K562 (cell line): ENCODE results near the gene TRAPPC2L. TPM values are rescaled to one million over a fixed set of nuclear protein-coding genes. Genes with fewer than 3 reads are reported as not detected.

ENCODE experiments used
- ARHGAP35 ChIP-seq: fragments of 450-650 bp; IDR thresholded peaks from 2 replicates; pipeline ENCODE4 v1.6.1; 2018; ENCODE audit not compliant: partially characterized antibody
- ASH1L ChIP-seq: fragments of 450-650 bp; IDR thresholded peaks from 2 replicates; pipeline ENCODE4 v1.6.1; 2018; ENCODE audit warnings: borderline replicate concordance, mild to moderate bottlenecking, low read depth; ENCODE audit not compliant: partially characterized antibody
- BCOR ChIP-seq: fragments of 450-650 bp; IDR thresholded peaks from 2 replicates; pipeline ENCODE4 v1.6.1; 2016
- EWSR1 ChIP-seq: fragments of 450-650 bp; IDR thresholded peaks from 2 replicates; pipeline ENCODE4 v1.6.1; 2018; ENCODE audit warnings: borderline replicate concordance, mild to moderate bottlenecking, low read depth, moderate library complexity; ENCODE audit not compliant: partially characterized antibody
- FOXJ2 ChIP-seq: fragments of 200-800 bp; sonication (Bioruptor generic); IDR thresholded peaks from 2 replicates; pipeline ENCODE4 v1.6.1; 2016; ENCODE audit warnings: missing genetic modification characterization, missing compliant biosample characterization
- HDAC2 ChIP-seq: fragments of 450-650 bp; IDR thresholded peaks from 2 replicates; pipeline ENCODE4 v1.6.1; 2016; ENCODE audit warnings: mild to moderate bottlenecking
- IFI16 ChIP-seq: fragments of 250-450 bp; sonication (Bioruptor Pico); IDR thresholded peaks from 2 replicates; pipeline ENCODE4 v2.1.2; 2022; ENCODE audit warnings: mild to moderate bottlenecking, inconsistent platforms
- KAT8 ChIP-seq: fragments of 450-650 bp; IDR thresholded peaks from 2 replicates; pipeline ENCODE4 v1.6.1; 2016; ENCODE audit warnings: low read depth, mild to moderate bottlenecking
- KDM5B ChIP-seq: fragments of 200-600 bp; sonication (generic); IDR thresholded peaks from 2 replicates; pipeline ENCODE4 v1.6.1; 2012; ENCODE audit warnings: low read depth, mild to moderate bottlenecking, moderate library complexity, low read length, control low read depth, inconsistent platforms; ENCODE audit not compliant: insufficient replicate concordance
- MXI1 ChIP-seq: IDR thresholded peaks from 2 replicates; pipeline ENCODE4 v1.6.1; 2011; ENCODE audit warnings: low read depth, mild to moderate bottlenecking, improper control_type of control experiment, low read length
- NFE2 ChIP-seq: IDR thresholded peaks from 2 replicates; pipeline ENCODE4 v1.6.1; 2014; ENCODE audit warnings: antibody characterized with exemption, low read depth
- NFXL1 ChIP-seq: fragments of 450-650 bp; formaldehyde crosslinking; IDR thresholded peaks from 2 replicates; pipeline ENCODE4 v1.4.0; 2021; ENCODE audit warnings: mild to moderate bottlenecking
- NRF1 ChIP-seq, 2 experiments: fragments of 450-650 bp; IDR thresholded peaks in 1 of 2; conservative IDR thresholded peaks in 1 of 2; 2 replicates each; pipeline ENCODE4 v1.6.1; 2014; ENCODE audit warnings: mild to moderate bottlenecking in 2 of 2
- RBFOX2 ChIP-seq: fragments of 200-400 bp; formaldehyde crosslinking; IDR thresholded peaks from 2 replicates; pipeline ENCODE4 v1.6.1; 2017; ENCODE audit warnings: low read depth, mild to moderate bottlenecking, low read length, moderate library complexity
- RCOR1 ChIP-seq, 2 experiments: IDR thresholded peaks; 2 replicates each; pipeline ENCODE4 v1.6.1; 2012; ENCODE audit warnings: low read depth in 2 of 2, low read length in 2 of 2, borderline replicate concordance in 1 of 2, improper control_type of control experiment in 1 of 2
- RNF2 ChIP-seq: sonication (generic); IDR thresholded peaks from 2 replicates; pipeline ENCODE4 v1.6.1; 2016
- SPI1 ChIP-seq: IDR thresholded peaks from 2 replicates; pipeline ENCODE4 v1.6.1; 2011; ENCODE audit warnings: low read depth, low read length, control low read depth, borderline replicate concordance
- STAT5A ChIP-seq: IDR thresholded peaks from 2 replicates; pipeline ENCODE4 v1.6.1; 2012; ENCODE audit warnings: low read length, inconsistent platforms, borderline replicate concordance
- ZC3H11A ChIP-seq: IDR thresholded peaks from 2 replicates; pipeline ENCODE4 v1.6.1; 2012; ENCODE audit warnings: low read depth, low read length, improper control_type of control experiment
- ZNF24 ChIP-seq: fragments of 450-650 bp; IDR thresholded peaks from 2 replicates; pipeline ENCODE4 v1.6.1; 2016
- ZNF316 ChIP-seq: fragments of 450-650 bp; IDR thresholded peaks from 2 replicates; pipeline ENCODE4 v1.6.1; 2016
- ZNF589 ChIP-seq: fragments of 200-800 bp; sonication (Bioruptor generic); IDR thresholded peaks from 2 replicates; pipeline ENCODE4 v1.6.1; 2016; ENCODE audit warnings: low read depth, missing genetic modification characterization, missing compliant biosample characterization
- polyA plus RNA-seq, 8 experiments: library from polyadenylated mRNA; depleted of rRNA in 4 of 8; stranded (reverse) in 5 of 8; unstranded in 3 of 8; fragments of >200 nt; fragmentation: Nextera tagmentation in 2 of 8; fragmentation: Illumina TruSeq in 1 of 8; extraction: Ambion mirVana in 2 of 8; extraction: Trizol in 1 of 8; gene quantifications; 2 replicates each; pipeline versions ENCODE4 v1.2.1 to v1.2.3, GENCODE V29; 2011 to 2014; ENCODE audit warnings: inconsistent platforms in 1 of 8, missing spikeins in 1 of 8
- total RNA-seq, 7 experiments: library from RNA; depleted of rRNA in 6 of 7; stranded (reverse); fragments of >200 nt in 6 of 7; fragmentation: Illumina TruSeq in 2 of 7; extraction: Trizol in 2 of 7; gene quantifications; 2 replicates each; pipeline versions ENCODE4 v1.2.1 to v1.2.3, GENCODE V29; 2011 to 2021; ENCODE audit warnings: low replicate concordance in 1 of 7
- TF ChIP-seq, protein P1 (sequence below): fragments of 200-800 bp; sonication (Bioruptor generic); IDR thresholded peaks from 2 replicates; pipeline ENCODE4 v1.6.1; 2017; ENCODE audit warnings: missing genetic modification characterization, missing compliant biosample characterization
- TF ChIP-seq, protein P2 (sequence below), 2 experiments: IDR thresholded peaks; 2 replicates each; pipeline ENCODE4 v1.6.1; 2011; ENCODE audit warnings: borderline replicate concordance in 1 of 2, control low read depth in 1 of 2, low read depth in 1 of 2, low read length in 1 of 2, mild to moderate bottlenecking in 1 of 2, mixed read lengths in 1 of 2, moderate library complexity in 1 of 2; ENCODE audit not compliant: insufficient read depth in 1 of 2, insufficient read length in 1 of 2, poor library complexity in 1 of 2, severe bottlenecking in 1 of 2; ENCODE audit errors: extremely low read depth in 1 of 2
- TF ChIP-seq, protein P3 (sequence below): sonication (generic); IDR thresholded peaks from 2 replicates; pipeline ENCODE4 v1.6.1; 2016

The TRAPPC2L gene
- total and polyA plus RNA-seq, 9 of the 15 experiments (the other 6 are each of a cell fraction or from before 2014, with no cell fraction given): 60.4 to 398 (median 97.5) TPM

DNA sequence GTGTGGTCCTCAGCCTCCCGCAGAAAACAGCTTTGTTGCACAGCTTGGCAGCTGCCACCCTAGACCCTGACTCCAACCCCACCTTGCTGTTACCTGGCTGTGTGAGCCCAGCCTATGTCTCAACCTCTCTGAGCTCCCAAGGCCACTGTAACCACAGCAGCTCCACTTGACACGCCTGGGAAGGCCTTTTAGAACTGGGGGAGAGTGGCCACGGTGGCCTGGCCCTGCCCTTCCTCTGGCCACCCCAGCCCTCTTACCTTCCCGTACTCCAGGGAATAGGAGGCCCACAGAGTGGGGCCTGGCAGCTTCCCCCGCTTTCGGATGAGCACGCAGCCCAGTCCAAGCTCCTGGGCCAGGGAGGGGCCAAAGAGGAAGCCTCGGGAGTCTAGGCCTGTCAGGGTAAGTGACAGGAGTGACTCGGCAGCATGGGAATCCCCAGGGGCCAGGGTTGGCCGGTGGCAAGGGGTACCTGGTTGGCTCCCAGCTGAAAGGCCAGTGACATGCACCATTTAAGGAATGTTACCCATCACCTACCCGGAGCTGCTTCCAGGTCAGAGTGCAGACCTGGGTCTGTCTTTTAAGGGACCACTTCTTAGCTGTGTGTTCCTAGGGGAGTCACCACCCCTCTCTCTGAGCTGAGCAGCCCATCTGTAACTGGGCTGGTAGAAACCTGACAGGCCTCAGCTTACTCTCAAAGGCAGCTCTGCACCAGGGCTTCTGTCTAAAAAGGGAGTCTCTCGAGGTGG lies 46.6 kb upstream of the TRAPPC2L start (continued):
- peak; percentile 20 for TF ChIP-seq KDM5B
- TF ChIP-seq FOXJ2 (tag): no peak
- peak in 1 of 2 experiments; percentile 53; a peak in 1 of 4 replicates for TF ChIP-seq RCOR1 (IDR thresholded peaks at IDR 0.05; ENCODE audit: borderline replicate concordance in 1 of 2, low read depth in 2 of 2, low read length in 2 of 2)
- TF ChIP-seq NRF1 (conservative IDR thresholded peaks at IDR 0.05 in 1 of 2, IDR thresholded peaks at IDR 0.05 in 1 of 2): peak; percentile 8 to 17; a peak in 1 of 4 replicates
- 0 out of 2 replicates have a peak, but pooled peaks have one; percentile 15 for TF ChIP-seq ZNF316
- TF ChIP-seq IFI16 (CRISPR knock-in tag): no peak
- TF ChIP-seq KAT8: no peak
- no peak for TF ChIP-seq NFXL1 (CRISPR knock-in tag)
- 0 out of 2 replicates have a peak, but pooled peaks have one; percentile 16 for TF ChIP-seq RNF2
- TF ChIP-seq SPI1: peak; percentile 66; the same call in 1 of the 2 replicates
- no peak for TF ChIP-seq ZC3H11A
- TF ChIP-seq ZNF589 (CRISPR knock-in tag): no peak
- TF ChIP-seq MXI1: peak; percentile 70
- TF ChIP-seq, protein P1, sequence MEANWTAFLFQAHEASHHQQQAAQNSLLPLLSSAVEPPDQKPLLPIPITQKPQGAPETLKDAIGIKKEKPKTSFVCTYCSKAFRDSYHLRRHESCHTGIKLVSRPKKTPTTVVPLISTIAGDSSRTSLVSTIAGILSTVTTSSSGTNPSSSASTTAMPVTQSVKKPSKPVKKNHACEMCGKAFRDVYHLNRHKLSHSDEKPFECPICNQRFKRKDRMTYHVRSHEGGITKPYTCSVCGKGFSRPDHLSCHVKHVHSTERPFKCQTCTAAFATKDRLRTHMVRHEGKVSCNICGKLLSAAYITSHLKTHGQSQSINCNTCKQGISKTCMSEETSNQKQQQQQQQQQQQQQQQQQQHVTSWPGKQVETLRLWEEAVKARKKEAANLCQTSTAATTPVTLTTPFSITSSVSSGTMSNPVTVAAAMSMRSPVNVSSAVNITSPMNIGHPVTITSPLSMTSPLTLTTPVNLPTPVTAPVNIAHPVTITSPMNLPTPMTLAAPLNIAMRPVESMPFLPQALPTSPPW (CRISPR knock-in tag): peak; percentile 34; the same call in 1 of the 2 replicates
- TF ChIP-seq, protein P2, sequence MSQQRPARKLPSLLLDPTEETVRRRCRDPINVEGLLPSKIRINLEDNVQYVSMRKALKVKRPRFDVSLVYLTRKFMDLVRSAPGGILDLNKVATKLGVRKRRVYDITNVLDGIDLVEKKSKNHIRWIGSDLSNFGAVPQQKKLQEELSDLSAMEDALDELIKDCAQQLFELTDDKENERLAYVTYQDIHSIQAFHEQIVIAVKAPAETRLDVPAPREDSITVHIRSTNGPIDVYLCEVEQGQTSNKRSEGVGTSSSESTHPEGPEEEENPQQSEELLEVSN (IDR thresholded peaks at IDR 0.05; ENCODE audit: borderline replicate concordance in 1 of 2, extremely low read depth in 1 of 2, insufficient read depth in 1 of 2, insufficient read length in 1 of 2, low read depth in 1 of 2, low read length in 1 of 2, poor library complexity in 1 of 2, severe bottlenecking in 1 of 2): peak in 1 of 2 experiments; percentile 29
- TF ChIP-seq, protein P3, sequence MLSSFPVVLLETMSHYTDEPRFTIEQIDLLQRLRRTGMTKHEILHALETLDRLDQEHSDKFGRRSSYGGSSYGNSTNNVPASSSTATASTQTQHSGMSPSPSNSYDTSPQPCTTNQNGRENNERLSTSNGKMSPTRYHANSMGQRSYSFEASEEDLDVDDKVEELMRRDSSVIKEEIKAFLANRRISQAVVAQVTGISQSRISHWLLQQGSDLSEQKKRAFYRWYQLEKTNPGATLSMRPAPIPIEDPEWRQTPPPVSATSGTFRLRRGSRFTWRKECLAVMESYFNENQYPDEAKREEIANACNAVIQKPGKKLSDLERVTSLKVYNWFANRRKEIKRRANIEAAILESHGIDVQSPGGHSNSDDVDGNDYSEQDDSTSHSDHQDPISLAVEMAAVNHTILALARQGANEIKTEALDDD: no peak
- TF ChIP-seq EWSR1: no peak
- peak; percentile 91 for TF ChIP-seq BCOR
- peak; percentile 41 for TF ChIP-seq RBFOX2
- TF ChIP-seq HDAC2: peak; percentile 57; the same call in 1 of the 2 replicates
- TF ChIP-seq NFE2: peak; percentile 78
- no peak for TF ChIP-seq STAT5A
- no peak for TF ChIP-seq ARHGAP35
- TF ChIP-seq ASH1L: no peak
- no peak for TF ChIP-seq ZNF24
